ENCODE results near the gene ANKRD39.
"Not testable (repeated sequence)": the region's sequence is repeated elsewhere in the genome, so short reads cannot be mapped to it uniquely, and the experiment has no call there.

ANKRD39 gene

GRCh38 chr2:96808176-96808837, 49.5 kb downstream of the ANKRD39 start:
- TF ChIP-seq CTCF (IDR thresholded peaks at IDR 0.05; ENCODE audit: low read depth, low read length, missing control alignments): no peak
- no peak overlapping the region for H3K4me3 ChIP-seq (replicated peaks; ENCODE audit: low read depth, low read length)

GRCh38 chr2:96807127-96807471, 50.7 kb downstream of the ANKRD39 start:
- H3K4me3 ChIP-seq (replicated peaks; ENCODE audit: low read depth, low read length): no peak overlapping the region
- no peak for DNase-seq (ENCODE audit: extremely low read depth, low read depth)
- TF ChIP-seq CTCF (IDR thresholded peaks at IDR 0.05; ENCODE audit: low read depth, low read length, missing control alignments): no peak

More at GRCh38 chr2:96808176-96808837, 49.5 kb downstream of the ANKRD39 start:
- no peak for DNase-seq (ENCODE audit: extremely low read depth, low read depth)

- DNase-seq (ENCODE audit: extremely low read depth, low read depth): no peak
- no peak for TF ChIP-seq CTCF (IDR thresholded peaks at IDR 0.05; ENCODE audit: low read depth, low read length, missing control alignments)
- H3K4me3 ChIP-seq (replicated peaks; ENCODE audit: low read depth, low read length): no peak overlapping the region
Observed at GRCh38 chr2:96806468-96807126, 51.2 kb downstream of the ANKRD39 start.

- not testable (repeated sequence) for DNase-seq (ENCODE audit: extremely low read depth, low read depth); H3K4me3 ChIP-seq (replicated peaks; ENCODE audit: low read depth, low read length)
Observed at GRCh38 chr2:96805946-96806345, 51.9 kb downstream of the ANKRD39 start.

- no peak for TF ChIP-seq CTCF (IDR thresholded peaks at IDR 0.05; ENCODE audit: low read depth, low read length, missing control alignments)
- no peak for DNase-seq (ENCODE audit: extremely low read depth, low read depth)
- no peak overlapping the region for H3K4me3 ChIP-seq (replicated peaks; ENCODE audit: low read depth, low read length)
Observed at GRCh38 chr2:96804986-96805385, 52.8 kb downstream of the ANKRD39 start.

GRCh38 chr2:96802721-96803120, 55.1 kb downstream of the ANKRD39 start:
- no peak for TF ChIP-seq CTCF (IDR thresholded peaks at IDR 0.05; ENCODE audit: low read depth, low read length, missing control alignments)
- DNase-seq (ENCODE audit: extremely low read depth, low read depth): no peak
- no peak overlapping the region for H3K4me3 ChIP-seq (replicated peaks; ENCODE audit: low read depth, low read length)

- no peak for DNase-seq (ENCODE audit: extremely low read depth, low read depth)
- no peak for TF ChIP-seq CTCF (IDR thresholded peaks at IDR 0.05; ENCODE audit: low read depth, low read length, missing control alignments)
- no peak overlapping the region for H3K4me3 ChIP-seq (replicated peaks; ENCODE audit: low read depth, low read length)
Observed at GRCh38 chr2:96801786-96802595, 55.8 kb downstream of the ANKRD39 start.

All from HFF-Myc (cell line).